HG03558 (cell line): Measurements from ENCODE around the gene EWSR1.
"Not testable (repeated sequence)": the region's sequence is repeated elsewhere in the genome, so short reads cannot be mapped to it uniquely, and the experiment has no call there.

Experiments
- ATAC-seq: cut with Tn5 transposase; IDR thresholded peaks from one replicate; pipeline ENCODE4 v1.9.1; 2021; ENCODE audit warnings: moderate number of reproducible peaks; ENCODE audit not compliant: unreplicated experiment; ENCODE audit errors: extremely low read depth

The EWSR1 gene

GRCh38 chr22:29245626-29246385, 22.3 kb upstream of the EWSR1 start:
- ATAC-seq, result no peak

DNA sequence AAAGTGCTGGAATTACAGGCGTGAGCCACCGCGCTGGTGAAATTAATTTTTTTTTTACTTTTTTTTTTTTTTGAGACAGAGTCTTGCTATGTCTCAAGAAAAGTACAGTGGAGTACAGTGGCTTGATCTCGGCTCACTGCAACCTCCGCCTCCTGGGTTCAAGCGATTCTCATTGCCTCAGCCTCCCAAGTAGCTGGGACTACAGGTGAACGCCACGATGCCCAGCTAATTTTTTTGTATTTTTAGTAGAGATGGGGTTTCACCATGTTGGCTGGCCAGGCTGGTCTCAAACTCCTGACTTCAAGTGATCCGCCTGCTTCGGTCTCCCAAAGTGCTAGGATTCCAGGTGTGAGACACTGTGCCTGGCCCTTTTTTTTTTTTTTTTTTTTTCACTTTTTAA, 20.2 kb upstream of the EWSR1 start:
- not testable (repeated sequence) for ATAC-seq

- ATAC-seq, result no peak
Observed at GRCh38 chr22:29251265-29251664, 16.8 kb upstream of the EWSR1 start.

GRCh38 chr22:29251981-29252911, 15.8 kb upstream of the EWSR1 start:
- no peak for ATAC-seq

DNA sequence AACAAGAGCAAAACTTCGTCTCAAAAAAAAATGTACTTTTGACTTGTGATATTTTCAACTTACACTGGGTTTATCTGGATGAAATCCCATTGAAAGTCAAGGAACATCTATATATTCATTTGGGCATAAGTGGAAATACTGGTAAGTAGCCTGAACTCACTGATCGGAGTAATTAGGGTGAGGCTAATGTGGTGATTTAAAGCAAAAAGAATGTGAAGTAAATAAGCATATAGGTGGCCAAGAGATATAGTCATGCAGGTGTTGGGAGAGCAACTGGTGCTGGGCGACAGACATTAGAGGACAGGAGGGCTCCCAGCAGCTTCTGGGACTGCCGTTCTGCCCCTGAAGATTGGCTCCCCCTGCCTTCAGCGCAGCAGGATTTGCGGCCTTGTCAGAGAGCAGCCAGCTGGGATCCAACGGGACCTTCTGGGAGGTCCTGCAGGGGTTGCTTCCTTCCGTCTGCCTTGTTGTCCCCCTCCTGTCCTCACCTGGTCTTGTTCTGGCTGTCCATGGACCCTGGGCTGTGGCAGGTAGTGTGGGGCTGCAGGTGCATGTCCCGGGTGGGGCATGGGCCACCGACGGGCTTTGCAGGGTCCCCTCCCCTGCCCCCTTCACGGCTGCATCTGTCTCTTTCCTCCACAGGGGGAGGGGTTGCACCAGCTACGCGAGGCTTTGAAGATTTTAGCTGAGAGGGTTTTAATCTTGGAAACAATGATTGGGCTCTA, 14.3 kb upstream of the EWSR1 start:
- no peak for ATAC-seq

- no peak for ATAC-seq
Observed at GRCh38 chr22:29254286-29254660, 13.8 kb upstream of the EWSR1 start.

GRCh38 chr22:29255064-29255621, 12.9 kb upstream of the EWSR1 start:
- ATAC-seq, result no peak

DNA sequence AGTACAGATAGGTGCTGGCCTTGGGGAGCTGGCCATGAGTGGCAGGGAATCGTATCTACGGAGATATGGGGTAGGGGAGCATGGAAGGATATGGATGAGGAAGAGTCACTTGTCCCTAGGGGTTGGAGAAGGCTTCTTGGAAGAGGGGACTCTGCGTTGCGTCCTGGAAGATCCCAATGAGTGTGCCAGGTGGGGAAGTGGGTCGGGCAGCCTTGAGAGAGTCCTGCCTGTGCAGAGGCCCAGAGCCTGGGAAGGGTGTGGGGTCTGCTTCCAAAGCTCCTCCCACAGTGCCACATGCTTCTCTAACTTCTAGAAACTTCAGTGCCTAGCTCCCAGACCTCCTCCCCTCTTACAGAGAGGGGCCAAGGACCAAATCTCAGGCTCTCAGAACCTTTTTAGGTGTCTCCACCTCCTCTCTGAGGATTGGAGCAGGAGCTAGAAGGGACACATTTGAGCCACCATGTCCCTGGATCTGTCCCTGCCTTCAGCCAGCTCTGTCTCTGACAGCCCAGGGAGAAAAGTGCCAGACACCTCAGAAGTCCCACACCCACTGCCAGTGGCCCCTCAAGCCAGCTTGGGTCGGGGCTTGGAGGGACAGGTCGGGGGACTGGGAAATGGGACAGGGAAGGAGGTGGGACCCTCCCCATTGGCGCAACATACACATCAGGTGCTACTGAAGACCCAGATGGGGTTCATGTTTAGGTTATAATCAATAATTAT, 11.3 kb upstream of the EWSR1 start:
- no peak for ATAC-seq

- ATAC-seq, result no peak
Observed at GRCh38 chr22:29257751-29258181, 10.3 kb upstream of the EWSR1 start.

DNA sequence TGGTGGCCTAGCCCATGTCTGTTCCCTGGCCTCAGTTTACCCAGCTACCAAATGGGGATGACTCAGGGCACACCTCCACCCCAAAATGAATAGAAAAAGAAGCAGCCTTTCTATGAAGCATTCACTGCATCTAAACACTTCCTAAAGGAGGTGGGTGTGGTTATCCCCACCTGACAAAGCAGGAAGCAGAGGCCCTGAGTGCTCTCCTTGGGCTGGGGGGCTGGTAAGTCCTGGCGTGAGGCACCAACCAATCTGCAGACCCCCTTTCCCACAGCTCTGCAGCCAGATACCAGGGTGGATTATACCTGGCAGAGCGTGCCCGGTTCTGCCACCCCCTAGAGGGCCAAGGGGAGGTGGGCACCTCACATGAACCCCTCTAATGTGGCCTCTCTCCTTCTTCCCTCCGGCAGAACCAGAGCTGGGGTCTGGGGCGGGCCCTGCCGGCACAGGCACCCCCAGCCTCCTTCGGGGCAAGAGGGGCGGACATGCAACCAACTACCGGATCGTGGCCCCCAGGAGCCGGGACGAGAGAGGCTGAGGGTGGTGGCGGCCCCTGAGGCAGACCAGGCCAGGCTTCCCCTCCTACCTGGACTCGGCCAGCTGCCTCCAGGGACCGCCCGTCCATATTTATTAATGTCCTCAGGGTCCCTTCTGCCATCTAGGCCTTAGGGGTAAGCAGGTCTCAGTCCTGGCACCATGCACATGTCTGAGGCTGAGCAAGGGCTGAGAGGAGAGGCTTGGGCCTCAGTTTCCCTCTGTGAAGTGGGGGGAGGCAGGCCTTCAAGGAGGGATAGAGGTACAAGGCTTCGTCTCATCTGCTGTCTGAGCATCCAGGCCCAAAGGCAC, 9.4 kb upstream of the EWSR1 start:
- ATAC-seq, result no peak

DNA sequence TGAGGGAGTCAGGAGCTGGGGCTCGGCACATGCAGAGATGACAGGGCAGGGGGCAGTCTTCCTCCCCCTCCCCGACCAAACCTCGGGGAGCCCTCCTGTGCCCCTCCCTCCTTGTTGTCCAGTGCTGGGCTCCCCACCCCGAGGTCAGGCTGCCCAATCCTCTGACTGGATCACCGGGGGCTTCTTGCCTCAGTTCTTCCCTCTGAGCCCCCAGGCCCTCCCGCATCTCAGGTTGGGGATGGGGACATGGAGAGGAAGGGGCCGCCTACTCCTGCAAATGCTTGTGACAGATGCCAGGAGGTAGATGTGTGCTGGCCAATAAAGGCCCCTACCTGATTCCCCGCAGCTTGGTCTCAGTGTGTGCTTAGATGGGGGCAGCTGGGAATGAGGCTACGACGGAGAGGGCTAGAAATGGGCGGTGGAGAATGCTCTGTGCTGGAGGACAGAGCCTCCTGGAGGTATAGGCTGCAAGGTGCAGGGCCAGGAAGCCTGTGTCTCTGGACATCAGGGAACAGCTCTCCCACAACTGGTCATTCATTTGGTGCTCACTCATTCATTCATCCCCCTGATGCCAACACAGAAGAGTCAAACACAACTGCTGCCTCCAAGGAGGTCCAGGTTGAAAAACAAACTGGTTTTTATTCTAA, 8.7 kb upstream of the EWSR1 start:
- no peak for ATAC-seq

- no peak for ATAC-seq
Observed at GRCh38 chr22:29260031-29260560, 8.0 kb upstream of the EWSR1 start.

DNA sequence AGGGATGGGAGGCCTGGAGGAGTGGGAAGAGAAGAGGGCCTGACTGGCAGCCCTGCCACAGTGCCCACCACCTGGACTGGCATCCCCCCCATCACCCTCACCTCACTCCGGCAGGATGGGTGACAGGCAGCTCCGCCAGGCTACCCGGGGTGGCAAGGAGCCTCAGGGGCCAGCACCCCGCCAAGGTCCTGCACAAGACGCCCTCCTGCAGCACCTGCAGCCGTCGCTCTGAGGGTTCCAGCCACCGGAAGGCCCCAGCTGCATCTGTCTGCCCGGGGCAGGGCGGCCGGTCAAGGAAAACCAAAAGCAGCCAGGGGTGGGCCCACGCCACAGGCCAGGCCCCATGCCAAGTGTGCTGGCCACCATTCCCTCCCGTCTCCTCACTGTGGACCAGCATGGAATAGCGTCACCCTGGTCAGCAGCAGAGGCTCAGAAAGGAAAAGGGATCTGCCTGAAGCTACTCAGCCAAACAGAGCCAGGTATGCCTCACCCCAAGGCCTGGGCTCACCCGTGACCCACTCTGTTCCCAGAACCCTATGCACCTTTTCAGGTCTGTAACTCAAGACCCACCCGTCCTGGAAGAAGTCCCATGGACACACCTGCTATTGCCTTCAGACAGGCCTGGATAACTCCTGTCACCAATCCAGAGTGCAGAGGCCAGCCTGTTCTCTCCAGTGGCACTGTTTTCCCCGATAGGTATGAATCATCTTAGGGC, 7.3 kb upstream of the EWSR1 start:
- no peak for ATAC-seq

GRCh38 chr22:29263791-29264276, 4.2 kb upstream of the EWSR1 start:
- no peak for ATAC-seq

- no peak for ATAC-seq
Observed at GRCh38 chr22:29265305-29265704, 2.8 kb upstream of the EWSR1 start.

DNA sequence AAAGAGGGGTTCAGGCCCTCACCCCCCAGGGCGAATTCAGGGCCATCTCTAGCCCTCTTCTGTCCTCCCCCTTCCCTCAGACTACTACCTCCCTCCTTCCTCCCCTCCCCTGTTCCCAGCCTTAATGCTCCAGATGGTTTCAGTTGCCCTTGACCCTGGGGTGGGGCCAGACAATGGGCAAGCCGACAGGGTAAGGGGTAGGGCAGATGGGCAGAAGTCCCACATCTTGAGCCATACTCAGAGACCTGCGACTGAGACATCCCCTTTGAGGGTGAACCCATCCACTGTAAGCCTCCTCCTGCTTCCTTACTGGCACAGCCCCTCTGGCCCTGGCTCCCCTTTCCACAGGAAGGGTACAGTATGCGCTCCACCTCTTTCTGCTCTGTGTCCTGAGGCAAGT, 2.1 kb upstream of the EWSR1 start:
- no peak for ATAC-seq
